Central memory CD4-positive, alpha-beta T cell (primary cell): ENCODE data around the gene RASL11A.
A peak's percentile ranks its signal among the peaks of the same experiment; 100 is the strongest.
"Not testable (repeated sequence)": the region's sequence is repeated elsewhere in the genome, so short reads cannot be mapped to it uniquely, and the experiment has no call there.

Experiments
- DNase-seq: peaks from one replicate; pipeline ENCODE4 v3.0.0; 2022

RASL11A gene

DNA sequence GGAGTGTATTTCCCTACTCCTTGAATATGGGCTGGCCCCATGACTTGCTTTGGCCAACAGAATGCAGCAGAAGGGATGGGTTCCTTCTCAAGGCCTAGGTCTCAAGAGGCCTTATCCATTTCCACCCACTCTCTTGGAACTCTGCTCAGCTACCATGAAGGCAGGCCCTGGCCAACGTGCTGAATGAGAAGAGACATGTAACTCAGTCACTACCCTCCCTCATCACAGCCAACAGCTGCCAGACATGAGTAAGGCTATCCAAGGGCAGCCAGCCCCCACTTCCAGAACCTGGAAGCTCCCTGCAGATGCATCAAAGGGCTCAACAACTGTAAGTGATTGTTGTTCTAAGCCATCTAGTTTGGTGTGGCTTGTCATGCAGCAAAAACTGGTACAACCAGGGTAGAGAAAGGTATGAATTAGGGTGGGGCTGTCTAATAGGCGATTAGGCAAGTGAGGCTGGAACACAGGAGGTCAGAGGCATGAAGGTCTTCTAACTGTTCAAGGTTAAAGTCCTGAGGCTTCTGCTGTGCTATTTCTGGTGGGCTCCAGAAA, 1.4 kb upstream of the RASL11A start:
- DNase-seq, result no peak

DNA sequence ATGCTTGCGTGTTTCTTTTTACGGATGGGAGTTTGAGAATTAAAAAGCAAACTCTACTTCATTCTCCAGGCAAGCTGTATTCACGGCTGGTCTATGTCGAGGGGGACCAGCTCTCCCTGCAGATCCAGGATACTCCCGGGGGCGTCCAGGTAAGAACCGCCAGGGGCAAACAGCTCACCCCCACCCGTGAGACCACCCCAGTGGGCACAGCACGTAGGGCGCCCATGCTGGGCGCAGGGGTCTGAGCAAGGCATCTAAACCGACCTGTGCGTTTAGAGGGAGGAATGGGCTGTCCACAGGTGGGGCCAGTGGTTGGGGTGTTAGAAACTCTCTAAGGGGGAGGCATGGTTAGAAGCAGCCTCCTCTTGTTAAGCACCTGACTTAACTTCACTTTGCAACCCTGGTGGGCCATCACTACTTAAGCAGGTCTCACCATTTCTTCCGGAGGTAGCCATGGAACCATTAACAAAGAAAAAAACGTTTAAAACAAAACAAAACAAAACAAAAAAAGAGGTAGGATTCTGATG, 1.0 kb downstream of the RASL11A start:
- DNase-seq, result no peak

DNA sequence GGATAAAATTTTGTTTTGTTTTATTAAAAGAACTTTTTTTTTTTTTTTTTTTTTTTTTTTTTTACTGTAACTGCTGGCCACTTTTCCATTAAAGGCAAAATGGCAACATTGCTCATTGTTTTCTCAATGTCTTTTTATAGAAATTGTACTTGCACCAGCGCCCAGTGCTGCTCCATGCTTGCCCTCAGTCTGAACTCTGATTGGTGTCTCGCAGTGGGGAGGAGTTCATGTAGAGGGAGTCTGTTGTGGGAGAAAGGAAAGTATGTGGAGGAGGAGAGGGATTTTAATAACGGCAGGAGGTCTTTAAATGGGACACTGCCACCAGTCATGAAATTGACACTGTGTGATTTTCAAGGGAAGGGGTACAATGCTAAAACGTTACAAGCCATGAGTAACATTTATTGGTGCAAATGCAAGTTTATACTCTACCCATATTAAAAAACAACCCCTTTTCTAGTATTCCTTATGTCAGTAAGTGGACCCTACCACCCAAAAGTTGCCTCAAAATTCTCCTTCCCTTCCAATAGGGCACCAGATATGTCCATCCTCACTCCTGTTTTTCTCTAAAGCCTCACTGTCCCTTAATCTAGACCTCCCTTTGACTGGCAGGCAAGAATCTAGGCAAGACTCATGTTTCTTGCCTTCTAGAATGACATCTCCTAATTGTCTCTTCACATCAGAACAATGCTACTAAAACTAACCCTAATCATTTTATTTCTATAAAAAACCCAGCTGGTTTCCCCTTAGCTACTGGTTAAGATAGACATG, 3.2 kb downstream of the RASL11A start:
- no peak for DNase-seq

DNA sequence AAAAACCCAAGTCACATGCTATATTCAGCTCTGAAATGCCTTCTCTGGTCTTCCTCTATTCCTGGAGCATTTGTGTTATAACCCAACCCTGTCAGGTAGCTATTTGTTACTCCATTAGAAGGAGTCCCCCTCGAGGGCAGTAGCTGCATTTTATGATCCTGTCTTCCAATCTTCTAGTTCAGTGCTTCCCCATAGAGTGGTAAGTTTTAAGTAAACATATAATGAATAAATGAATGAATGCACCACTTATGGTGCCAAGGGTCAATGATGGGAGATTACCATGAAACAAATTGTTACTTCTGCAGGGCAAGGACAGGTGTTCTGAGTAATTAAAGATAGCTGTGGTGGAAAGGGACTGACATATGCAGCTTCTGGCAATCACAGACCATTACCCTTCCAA, 4.0 kb downstream of the RASL11A start:
- no peak for DNase-seq

DNA sequence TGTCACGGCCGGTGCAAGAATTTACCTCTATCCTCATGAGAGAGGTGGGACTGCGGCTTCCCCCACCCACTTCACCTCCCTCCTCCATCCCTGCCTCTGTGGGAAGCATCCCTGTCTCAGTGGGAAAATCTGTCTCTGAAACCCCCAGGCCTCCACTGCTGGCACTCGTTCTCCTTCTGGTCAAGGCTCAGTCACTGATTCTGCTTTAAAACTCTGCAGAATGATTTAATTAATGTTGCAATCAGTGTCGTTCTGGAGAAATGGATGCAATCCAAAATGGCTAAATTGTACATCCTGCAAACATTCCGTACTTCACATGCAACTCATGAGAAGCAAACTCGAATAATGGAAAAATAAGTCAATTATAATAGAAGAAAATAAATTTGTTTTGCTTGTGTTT, 5.6 kb downstream of the RASL11A start:
- no peak for DNase-seq

DNA sequence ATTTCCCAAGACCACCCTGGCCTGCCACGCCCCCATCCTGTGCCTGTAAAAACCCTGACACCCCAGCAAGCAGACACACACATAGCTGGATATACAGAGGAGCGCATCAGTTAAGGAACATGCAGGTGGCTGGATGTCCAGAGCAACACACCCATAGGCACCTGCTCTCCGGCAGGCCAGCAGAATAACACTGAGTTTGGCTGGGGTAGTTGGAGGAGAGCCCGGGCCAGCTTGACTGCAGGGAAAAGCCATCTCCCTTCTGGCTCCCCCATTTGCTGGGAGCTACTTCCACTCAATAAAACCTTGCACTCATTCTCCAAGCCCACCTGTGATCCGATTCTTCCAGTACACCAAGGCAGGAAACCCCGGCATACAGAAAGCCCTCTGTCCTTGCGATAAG, 8.9 kb downstream of the RASL11A start:
- DNase-seq, result no peak

DNA sequence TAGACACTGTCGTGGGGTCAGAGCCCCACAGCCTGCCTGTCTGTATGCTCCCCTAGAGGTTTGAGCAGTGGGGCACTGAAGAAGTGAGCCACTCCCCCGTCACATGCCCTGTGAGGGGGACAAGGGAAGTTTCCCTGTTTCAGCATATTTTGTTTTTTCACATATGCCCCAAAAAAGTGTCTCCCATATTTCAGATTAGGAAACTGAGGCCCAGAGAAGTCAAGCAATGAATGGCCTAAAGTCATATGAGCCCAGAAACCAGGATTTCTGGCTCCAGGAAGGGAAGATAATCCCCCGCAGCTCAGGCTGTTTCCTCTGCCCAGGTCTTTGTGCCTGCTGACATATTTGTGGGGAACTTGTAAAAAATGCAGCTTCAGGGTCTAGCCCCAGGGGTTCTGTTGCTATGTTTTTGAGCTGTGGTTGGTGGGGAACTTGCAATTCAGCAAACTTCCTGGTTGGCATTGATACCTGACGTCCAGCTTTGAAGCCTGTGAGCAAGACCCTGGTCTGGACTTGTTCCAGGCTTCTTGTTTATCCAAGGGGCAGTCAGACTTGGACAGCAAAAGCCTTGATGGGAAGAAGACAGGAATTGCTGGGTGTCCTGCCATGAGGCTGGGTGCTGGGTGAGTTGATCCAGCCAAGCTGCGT, 9.5 kb downstream of the RASL11A start:
- no peak for DNase-seq

DNA sequence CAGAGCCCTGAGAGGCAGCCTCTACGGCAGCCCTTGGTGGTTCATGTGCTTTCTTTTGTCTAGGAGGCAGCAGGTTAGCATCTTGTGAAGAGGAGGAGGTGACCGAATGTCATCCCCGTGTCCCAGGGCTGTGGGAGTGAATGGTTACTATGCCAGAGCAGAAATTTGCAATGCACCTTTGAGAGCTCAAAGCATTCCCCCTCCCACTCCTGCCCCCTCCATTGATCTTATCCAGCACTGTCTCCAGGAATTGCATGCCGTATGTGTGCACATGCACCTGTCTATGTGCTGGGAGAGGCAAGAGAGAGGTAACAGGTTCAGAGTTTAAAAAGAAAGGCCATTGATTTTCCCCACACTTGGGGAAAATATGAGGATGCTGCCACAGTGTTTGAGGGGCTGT, 10.2 kb downstream of the RASL11A start:
- no peak for DNase-seq

DNA sequence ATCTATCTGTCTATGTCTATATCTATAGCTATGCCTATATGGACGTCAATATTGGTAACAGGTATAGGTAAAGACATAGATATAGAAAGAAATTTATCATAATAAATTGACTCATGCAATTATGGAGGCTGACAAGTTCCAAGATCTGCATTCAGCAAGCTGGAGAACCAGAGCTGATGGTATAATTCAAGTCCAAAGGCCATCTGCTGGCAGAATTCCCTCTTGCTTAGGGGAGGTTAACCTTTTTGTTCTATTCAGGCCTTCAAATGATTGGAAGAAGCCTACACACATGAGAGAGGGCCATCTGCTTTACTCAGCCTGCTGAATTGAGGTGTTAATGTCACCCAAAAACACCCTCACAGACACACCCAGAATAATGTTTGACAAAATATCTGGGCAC, 10.8 kb downstream of the RASL11A start:
- DNase-seq, result no peak

DNA sequence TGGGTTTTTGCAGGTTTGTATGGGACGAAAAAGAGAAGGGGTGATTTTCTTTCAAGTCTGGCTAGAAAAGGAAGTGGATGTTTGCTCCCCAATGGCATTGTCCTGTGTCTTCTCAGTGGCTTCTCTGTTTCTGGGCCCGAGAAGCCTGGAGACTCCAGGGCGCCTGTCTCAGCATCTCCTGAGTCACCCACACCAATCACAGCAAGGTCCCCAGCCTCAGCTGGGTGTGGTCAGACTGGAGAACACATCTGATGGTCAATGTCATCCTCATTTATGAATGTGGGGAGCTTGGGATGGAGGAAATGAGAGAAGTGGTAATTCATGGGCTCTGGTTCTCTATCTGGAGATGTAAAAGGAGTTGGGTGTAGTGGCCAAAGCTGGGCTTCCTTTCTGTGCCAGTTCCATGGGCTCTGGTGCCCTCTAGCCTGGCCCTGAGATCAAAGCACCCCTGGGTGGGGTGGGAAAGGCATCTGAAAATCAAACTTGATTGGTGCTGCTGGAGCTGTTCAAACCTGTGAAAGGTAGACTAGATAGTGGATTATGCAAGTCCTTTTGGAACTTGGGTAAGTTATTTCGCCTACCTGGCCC, 13.4 kb downstream of the RASL11A start:
- no peak for DNase-seq

DNA sequence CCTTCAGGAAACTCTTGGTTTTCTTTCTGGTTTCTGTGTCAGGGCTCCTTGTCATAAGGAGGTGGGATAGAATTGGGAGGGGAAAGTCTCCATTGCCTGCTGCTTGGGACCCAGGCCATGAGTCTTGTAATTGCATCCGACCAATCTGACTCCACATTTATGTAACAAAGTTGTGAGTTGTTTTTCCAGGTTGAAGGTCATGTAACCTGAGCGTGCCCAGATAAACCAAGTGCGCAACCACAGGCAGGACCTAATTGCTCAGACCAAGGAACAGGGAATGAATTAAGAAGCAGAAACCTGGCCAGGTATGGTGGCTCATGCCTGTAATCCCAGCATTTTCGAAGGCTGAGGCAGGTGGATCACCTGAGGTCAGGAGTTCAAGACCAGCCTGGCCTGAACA, 17.8 kb downstream of the RASL11A start:
- no peak for DNase-seq

DNA sequence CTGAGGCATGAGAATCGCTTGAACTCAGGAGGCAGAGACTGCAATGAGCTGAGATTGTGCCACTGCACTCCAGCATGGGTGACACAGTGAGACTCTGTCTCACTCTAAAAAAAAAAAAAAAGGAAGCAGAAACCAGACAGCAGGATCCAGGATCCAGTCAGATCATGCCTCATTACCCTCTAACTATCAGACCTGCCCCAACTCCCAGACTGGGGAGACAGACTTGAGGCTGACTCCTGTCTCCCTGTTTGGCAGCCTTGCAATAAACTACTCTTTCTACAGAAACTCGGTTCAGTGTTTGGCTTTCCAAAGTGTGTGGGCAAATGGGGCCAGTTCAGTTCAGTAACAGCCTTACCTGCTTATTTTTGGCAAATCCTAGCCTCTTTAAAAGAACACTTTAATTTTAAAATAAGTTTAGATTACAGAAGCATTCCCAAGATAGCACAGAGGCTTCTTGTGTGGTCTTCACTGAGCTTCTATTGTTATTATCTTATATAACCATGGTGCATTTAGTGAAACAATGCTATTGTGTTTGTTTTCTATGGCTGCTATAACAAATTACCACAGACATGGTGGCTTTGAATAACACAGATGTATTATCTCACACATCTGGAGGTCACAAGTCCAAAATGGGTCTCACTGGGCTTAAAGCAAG, 18.5 kb downstream of the RASL11A start:
- DNase-seq, result no peak

DNA sequence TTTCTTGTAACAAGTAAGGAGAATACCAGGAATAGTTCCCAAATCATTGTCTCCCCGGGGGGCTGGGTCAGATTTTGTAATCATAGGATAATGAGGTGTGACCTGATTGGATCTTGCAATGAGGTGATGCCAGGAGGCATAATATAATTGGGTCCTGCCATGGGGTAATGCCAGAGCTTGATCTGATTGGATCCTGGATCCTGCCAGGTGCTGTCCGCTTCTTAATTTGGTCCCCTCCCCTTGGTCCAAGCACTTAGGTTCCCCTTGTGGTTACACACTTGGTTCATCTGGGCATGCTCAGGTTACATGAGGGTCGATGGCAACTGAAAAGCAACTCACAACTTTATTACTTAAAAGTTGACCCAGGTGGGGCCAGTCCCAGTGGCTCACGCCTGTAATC, 20.1 kb downstream of the RASL11A start:
- DNase-seq, result no peak

DNA sequence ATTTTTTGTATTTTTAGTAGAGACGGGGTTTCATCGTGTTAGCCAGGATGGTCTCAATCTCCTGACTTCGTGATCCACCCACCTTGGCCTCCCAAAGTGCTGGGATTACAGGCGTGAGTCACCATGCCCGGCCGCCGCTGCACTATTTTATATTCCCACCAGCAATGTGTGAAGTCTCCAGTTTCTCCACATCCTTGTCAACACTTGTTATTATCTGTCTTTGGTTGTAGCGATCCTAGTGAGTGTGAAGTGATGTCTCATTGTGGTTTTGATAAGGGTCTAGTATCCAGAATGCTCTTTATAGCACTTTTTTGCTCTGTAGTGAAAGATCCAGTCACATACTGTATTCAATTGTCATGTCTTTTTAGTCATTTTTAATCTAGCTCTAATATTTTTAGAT, 21.3 kb downstream of the RASL11A start:
- DNase-seq, result not testable (repeated sequence)

DNA sequence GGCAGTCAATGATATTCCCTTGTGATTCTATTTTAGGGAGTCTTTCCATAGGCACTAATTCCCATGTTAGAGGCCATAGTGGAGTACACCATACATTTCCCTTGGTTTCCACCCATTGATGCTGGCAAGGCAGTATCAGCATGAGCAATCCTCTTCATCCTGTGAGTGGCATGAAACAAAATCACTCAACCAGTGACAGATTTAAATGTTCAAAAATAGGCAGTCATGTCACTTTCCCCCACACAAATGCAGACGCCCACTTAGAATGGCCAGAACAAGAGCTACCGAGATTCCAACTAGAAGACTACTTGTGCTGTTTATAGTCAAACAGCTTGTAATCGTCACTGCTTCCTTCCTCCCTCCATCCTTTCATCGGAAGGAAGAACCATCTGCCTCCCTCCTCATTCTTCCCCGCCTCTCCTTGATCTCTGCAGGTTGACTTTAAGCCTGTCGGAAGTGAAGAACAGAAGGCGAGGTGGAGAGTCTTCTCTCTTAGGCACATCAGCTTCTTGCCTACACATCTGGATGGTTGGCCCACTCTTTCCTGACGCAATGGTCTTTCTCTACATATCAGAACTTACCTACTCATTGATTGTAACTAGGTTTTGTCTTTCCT, 22.6 kb downstream of the RASL11A start:
- DNase-seq, result peak; percentile 25

DNA sequence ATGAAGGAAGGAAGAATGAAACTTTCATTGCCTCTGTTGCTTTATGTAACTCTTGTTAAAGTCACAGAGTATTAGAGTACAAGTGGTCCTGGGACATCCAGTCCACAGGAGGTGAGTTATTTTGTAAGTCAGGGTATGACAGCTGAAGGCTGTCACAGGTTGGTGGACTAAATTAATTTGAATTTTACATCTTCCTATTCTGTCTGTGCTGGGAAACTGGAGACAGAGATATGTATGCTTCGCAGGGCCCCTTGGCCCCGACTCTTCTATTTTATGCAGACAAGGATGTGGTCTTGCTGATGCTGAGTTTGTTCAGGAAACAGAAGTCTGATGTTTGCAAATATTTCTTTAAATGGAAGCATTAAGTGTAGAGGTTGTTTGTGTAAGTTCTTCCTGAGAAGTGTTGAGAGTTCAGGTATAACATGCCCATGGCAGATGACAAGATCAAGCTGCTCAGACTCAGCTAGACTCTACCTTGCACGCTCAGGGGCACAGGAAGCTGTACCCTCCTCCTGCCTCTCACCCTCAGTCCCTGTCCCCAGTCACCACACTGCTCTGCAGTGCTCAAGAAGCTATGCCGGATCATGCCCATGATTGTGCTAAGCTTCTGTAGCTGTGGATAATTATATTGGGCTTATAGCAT, 23.4 kb downstream of the RASL11A start:
- peak; percentile 18 for DNase-seq

DNA sequence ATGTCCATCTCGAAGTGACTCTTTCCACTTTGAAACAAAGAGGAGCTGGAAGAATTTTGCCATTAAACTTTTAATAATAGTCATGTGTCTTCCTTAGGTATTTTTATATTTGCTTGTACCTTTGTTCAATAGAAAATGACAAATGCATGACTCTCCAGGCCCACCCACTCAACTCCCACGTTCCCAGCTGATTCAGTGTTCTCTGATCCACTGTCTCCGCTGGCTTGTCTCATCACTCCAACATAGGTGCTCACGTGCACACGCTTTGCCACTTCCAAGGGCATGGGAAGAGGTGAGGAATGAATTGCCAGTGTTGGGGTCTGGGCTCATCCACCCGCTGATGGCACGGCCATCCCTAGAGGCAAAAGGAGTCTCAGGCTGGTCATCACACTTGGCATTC, 24.5 kb downstream of the RASL11A start:
- no peak for DNase-seq

DNA sequence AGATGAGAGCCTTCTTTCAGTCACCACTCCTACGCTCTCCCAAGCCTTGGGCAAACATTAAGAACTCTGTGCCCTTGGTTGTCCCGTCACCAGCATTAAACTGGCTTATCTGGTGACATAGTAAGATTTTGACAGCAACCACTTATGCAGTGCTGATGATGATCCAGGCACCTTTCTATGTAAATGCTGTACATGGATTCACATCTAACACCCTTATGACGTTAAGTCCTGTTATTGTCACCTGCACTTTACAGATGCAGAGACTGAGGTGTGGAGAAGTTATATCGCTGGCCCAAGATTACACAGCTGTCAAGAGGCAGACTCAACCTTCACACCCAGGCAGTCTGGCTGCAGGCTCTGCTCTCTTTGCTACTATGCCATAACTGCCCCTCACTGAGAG, 25.0 kb downstream of the RASL11A start:
- DNase-seq, result no peak

DNA sequence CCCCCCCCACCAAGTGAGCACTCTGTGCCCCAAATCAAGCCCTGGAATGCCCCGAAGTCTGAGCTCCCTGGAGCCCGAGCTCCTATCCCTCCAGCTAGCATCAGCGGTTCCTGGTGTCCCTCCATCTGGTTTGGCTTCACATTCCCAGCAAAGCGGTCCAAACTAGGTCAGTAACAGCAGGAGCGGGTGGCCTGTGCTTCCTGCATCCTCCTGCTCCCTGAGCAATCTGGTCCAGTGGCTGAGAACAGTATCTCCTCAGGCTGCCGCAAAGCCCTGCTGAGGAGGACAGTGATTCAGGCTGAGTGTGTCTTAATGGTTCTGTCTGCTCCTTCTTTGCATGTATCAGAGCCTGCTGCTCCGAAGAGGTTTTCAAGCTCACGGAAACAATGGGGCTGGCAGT, 25.9 kb downstream of the RASL11A start:
- no peak for DNase-seq

DNA sequence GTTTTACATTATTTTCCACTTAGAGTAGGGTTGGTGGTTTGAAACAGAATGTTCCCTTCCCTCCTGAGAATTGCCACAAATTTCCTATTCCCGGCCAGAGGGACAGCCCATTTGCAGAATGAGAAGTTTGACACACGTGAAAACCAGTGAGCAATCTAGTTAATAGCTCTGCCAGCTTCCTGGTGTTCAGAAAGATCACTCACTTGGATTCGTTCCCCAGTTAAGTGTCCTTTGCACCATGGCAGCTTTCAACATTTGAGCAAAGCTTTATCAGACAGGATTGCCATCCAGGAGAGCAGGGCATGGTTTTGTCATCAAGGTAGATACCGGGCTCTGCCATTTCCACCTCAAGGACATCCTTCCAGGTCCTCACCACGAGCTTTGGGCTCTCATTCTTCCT, 28.2 kb downstream of the RASL11A start:
- no peak for DNase-seq

DNA sequence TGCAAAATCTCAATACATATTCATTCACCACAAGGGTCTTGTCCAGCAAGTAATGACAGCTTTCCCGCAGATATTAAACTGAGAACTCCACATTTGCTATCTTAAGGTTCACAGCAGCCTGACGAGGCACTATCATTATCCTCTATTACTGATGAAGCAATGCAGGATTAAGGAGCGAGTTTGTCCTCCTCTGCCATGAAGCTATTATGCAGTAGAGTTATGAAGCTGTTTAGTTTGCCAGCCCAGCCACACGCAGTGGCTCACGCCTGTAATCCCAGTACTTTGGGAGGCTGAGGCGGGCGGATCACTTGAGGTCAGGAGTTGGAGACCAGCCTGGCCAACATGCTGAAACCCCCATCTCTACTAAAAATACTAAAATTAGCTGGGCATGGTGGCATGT, 29.8 kb downstream of the RASL11A start:
- DNase-seq, result not testable (repeated sequence)

DNA sequence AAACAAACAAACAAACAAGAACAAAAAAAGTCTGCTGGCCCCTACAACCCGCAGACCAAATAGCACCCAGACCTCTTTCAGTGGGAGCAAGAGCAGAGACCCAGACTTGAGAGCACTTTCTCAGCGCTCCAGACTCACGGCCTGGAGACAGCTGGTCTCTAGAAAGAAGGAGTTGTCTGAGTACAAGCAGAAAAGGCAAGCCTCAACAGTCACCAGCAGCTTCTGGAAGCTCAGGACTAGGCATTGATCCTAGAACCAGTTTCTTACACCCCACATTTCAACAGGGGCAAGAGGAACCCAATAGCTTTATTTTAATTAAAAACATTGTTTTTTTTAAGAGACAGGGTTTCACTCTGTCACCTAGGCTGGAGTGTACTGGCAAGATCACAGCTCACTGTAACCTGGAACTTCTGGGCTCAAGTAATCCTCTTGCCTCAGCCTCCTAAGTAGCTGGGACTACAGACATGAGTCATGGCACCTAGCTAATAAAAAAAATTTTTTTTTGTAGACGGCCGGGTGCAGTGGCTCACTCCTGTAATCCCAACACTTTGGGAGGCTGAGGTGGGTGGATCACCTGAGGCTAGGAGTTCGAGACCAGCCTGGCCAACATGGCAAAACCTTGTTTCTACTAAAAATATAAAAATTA, 30.4 kb downstream of the RASL11A start:
- no peak for DNase-seq
